Cardiac fibroblast (primary cell): ENCODE measurements around the gene RBCK1.

Experiments
- DNase-seq, 2 donors: peaks; one replicate each; pipeline versions ENCODE4 v3.0.0 to v3.0.0-alpha.2; 2010; ENCODE audit warnings: low read depth in 2 of 2
- H3K4me3 ChIP-seq, 2 donors: replicated peaks in 1 of 2; 1 replicate in 1 of 2; 2 replicates in 1 of 2; pipeline ENCODE4 v1.5.1; 2011; ENCODE audit warnings: low read depth in 2 of 2, low read length in 2 of 2, mild to moderate bottlenecking in 2 of 2, moderate library complexity in 1 of 2
- CTCF ChIP-seq: IDR thresholded peaks from one replicate; pipeline ENCODE4 v1.5.1; 2011; ENCODE audit warnings: low read depth, mild to moderate bottlenecking, low read length, inconsistent platforms

The RBCK1 gene

GRCh38 chr20:407133-407952 is 756 bp upstream of the RBCK1 start:
- peak overlapping the region; percentile 34 to 57 for H3K4me3 ChIP-seq
- DNase-seq, result peak; percentile 80 to 81
- TF ChIP-seq CTCF, result peak; percentile 30

GRCh38 chr20:408843-409696 is 971 bp downstream of the RBCK1 start:
- no peak for TF ChIP-seq CTCF
- H3K4me3 ChIP-seq, result peak overlapping the region; percentile 99
- no peak for DNase-seq

- DNase-seq, result no peak
- no peak for TF ChIP-seq CTCF
- peak overlapping the region; percentile 99 for H3K4me3 ChIP-seq
Observed at GRCh38 chr20:409697-410559, 1.8 kb downstream of the RBCK1 start.

- TF ChIP-seq CTCF, result no peak
- no peak overlapping the region for H3K4me3 ChIP-seq
- no peak for DNase-seq
Observed at GRCh38 chr20:412081-412480, 4.0 kb downstream of the RBCK1 start.

- DNase-seq, result no peak
- no peak for TF ChIP-seq CTCF
- H3K4me3 ChIP-seq, result no peak overlapping the region
Observed at GRCh38 chr20:414161-414560, 6.1 kb downstream of the RBCK1 start.

- DNase-seq, result peak in 1 of 2 donors; percentile 14
- TF ChIP-seq CTCF, result no peak
- no peak overlapping the region for H3K4me3 ChIP-seq
Observed at GRCh38 chr20:415820-416322, 7.8 kb downstream of the RBCK1 start.
